Breast epithelium (tissue), 4 donors: Measurements from ENCODE around the gene CPEB1. TPM values are rescaled to one million over a fixed set of nuclear protein-coding genes. Genes with fewer than 3 reads are reported as not detected.

ENCODE experiments used
- DNase-seq, 2 donors: peaks; one replicate each; pipeline ENCODE4 v3.0.0-alpha.2; 2019; ENCODE audit warnings: low spot score in 2 of 2
- H3K27ac ChIP-seq, 2 donors: fragments of 200-600 bp; sonication (generic) in 1 of 2; one replicate each; pipeline ENCODE4 v1.5.1; 2016 to 2019; ENCODE audit warnings: mild to moderate bottlenecking in 1 of 2
- H3K27me3 ChIP-seq, 2 donors: fragments of 200-600 bp; sonication (generic) in 1 of 2; one replicate each; pipeline versions ENCODE4 v1.5.1 to v1.6.0; 2017 to 2019; ENCODE audit warnings: control low read depth in 1 of 2, mild to moderate bottlenecking in 1 of 2
- H3K36me3 ChIP-seq: fragments of 200-600 bp; one replicate; pipeline ENCODE4 v1.5.1; 2019
- H3K4me1 ChIP-seq, 2 donors: fragments of 200-600 bp; sonication (generic); one replicate each; pipeline ENCODE4 v1.5.1; 2016 to 2019; ENCODE audit warnings: control low read depth in 1 of 2
- H3K4me3 ChIP-seq, 3 donors: fragments of 200-600 bp; sonication (generic); 1 replicate in 2 of 3; 2 replicates in 1 of 3; pipeline ENCODE4 v1.5.1; 2016 to 2019; ENCODE audit warnings: mild to moderate bottlenecking in 3 of 3, moderate library complexity in 2 of 3
- H3K9me3 ChIP-seq, 2 donors: fragments of 200-600 bp; sonication (generic) in 1 of 2; one replicate each; pipeline ENCODE4 v1.5.1; 2016 to 2019; ENCODE audit warnings: control low read depth in 1 of 2
- POLR2A ChIP-seq: fragments of 450-650 bp; IDR thresholded peaks from one replicate; pipeline ENCODE4 v1.6.1; 2016; ENCODE audit warnings: antibody characterized with exemption, mild to moderate bottlenecking, moderate library complexity
- POLR2AphosphoS5 ChIP-seq, 3 donors: sonication (generic); formaldehyde crosslinking; IDR thresholded peaks; one replicate each; pipeline ENCODE4 v1.6.1; 2017; ENCODE audit warnings: antibody characterized with exemption in 3 of 3
- intact Hi-C: fragments of 100-400 bp; cut with DNase I; formaldehyde crosslinking; loops from one replicate; pipeline ENCODE4 v1.15.1; 2023; ENCODE audit warnings: low total_unique reads
- total RNA-seq, 3 donors: library from RNA; depleted of rRNA; stranded (reverse); fragments of >200 nt; gene quantifications; one replicate each; pipeline ENCODE4 v1.1.0, GENCODE V29; 2016
- TF ChIP-seq, protein P1 (sequence below), 3 donors: fragments of 450-650 bp; IDR thresholded peaks; one replicate each; pipeline ENCODE4 v1.5.1; 2016 to 2017; ENCODE audit warnings: antibody characterized with exemption in 3 of 3, mild to moderate bottlenecking in 3 of 3, moderate library complexity in 3 of 3

CPEB1 gene
- total RNA-seq, 3 donors from 2014 or later = 2.2 to 6.9 (median 4.6) TPM

- TF ChIP-seq, protein P1, sequence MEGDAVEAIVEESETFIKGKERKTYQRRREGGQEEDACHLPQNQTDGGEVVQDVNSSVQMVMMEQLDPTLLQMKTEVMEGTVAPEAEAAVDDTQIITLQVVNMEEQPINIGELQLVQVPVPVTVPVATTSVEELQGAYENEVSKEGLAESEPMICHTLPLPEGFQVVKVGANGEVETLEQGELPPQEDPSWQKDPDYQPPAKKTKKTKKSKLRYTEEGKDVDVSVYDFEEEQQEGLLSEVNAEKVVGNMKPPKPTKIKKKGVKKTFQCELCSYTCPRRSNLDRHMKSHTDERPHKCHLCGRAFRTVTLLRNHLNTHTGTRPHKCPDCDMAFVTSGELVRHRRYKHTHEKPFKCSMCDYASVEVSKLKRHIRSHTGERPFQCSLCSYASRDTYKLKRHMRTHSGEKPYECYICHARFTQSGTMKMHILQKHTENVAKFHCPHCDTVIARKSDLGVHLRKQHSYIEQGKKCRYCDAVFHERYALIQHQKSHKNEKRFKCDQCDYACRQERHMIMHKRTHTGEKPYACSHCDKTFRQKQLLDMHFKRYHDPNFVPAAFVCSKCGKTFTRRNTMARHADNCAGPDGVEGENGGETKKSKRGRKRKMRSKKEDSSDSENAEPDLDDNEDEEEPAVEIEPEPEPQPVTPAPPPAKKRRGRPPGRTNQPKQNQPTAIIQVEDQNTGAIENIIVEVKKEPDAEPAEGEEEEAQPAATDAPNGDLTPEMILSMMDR (IDR thresholded peaks at IDR 0.05) = no peak
- TF ChIP-seq POLR2A (no peak), POLR2AphosphoS5 (IDR thresholded peaks at IDR 0.05) (no peak)
- Histone ChIP-seq H3K36me3 (no peaks in the 10 kb centered on the region), H3K27ac (peak overlapping the region; percentile 71 to 80), H3K4me1 (peaks cover 0 to 9% of the 10 kb centered on the region in 2 donors), H3K27me3 (no peaks in the 10 kb centered on the region), H3K4me3 (no peak overlapping the region), H3K9me3 (no peaks in the 10 kb centered on the region)
- DNase-seq = peak in 1 of 2 donors; percentile 50
- intact Hi-C loops = no loop called here
Observed at GRCh38 chr15:82554351-82554750, 92.8 kb downstream of the CPEB1 start.

- H3K27me3 ChIP-seq = no peaks in the 10 kb centered on the region
- intact Hi-C loops = no loop called here
- no peaks in the 10 kb centered on the region for H3K36me3 ChIP-seq
- TF ChIP-seq, protein P1 (IDR thresholded peaks at IDR 0.05) = no peak
- no peak for TF ChIP-seq POLR2AphosphoS5 (IDR thresholded peaks at IDR 0.05)
- TF ChIP-seq POLR2A = no peak
- H3K4me3 ChIP-seq = no peak overlapping the region
- peaks cover 0 to 9% of the 10 kb centered on the region in 2 donors for H3K4me1 ChIP-seq
- peak overlapping the region; percentile 71 to 80 for H3K27ac ChIP-seq
- no peaks in the 10 kb centered on the region for H3K9me3 ChIP-seq
- no peak for DNase-seq
Observed at GRCh38 chr15:82553846-82554245, 93.3 kb downstream of the CPEB1 start.

DNA sequence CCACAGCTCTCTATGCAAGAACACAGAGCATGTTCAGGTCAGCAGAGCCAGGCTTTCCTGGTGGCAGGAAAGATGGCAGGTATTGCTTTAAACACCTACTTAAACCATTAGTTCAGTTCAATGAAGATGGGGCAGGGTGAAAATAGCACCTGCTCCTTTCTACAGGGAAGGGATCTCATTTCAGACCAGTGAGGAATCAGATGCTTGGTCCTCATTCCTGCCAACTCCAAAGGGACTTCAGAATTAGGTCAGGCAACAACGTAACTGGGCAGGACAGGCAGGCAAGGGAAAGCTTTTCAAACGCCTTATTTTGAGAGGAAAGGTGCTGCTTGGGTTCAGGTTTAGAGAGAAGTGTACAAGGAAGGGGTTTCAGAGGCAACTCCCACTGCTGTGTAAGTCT lies 94.3 kb downstream of the CPEB1 start:
- TF ChIP-seq, protein P1 (IDR thresholded peaks at IDR 0.05) = no peak
- no peak for TF ChIP-seq POLR2A
- no peak for TF ChIP-seq POLR2AphosphoS5 (IDR thresholded peaks at IDR 0.05)
- Histone ChIP-seq H3K36me3 (no peaks in the 10 kb centered on the region), H3K27ac (peak overlapping the region in 1 of 2 donors; percentile 71), H3K27me3 (no peaks in the 10 kb centered on the region), H3K4me1 (peaks cover 0 to 15% of the 10 kb centered on the region in 2 donors), H3K9me3 (no peaks in the 10 kb centered on the region), H3K4me3 (no peak overlapping the region)
- DNase-seq = no peak
- intact Hi-C loops = no loop called here

DNA sequence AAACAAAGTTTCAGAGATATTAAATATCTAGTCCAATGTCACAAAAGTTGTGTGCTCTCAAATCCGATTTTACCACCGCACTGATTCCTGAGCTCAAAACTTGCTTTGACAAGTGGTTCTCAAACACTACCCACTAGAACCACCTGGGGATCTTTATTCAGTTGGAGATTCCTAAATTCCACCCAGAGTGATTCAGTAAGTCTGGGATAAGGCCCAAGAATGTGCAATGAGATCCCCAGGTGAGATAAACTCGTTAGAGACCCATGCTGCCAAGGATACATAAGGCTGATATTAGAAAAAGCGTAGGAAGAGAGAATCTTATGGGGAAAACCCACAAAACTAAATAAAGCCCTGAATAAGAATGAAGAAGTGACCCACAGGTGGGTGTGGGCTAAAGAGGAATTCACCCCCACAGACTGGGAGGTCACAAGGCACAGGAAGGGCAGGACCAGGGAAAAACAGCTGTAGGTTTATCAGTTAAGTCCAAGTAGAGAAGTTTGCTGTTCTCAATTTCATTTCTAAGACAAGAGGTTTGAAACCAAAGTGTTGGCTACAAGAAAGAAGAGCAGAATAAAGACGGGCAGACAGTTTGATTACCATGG lies 95.4 kb downstream of the CPEB1 start:
- Histone ChIP-seq H3K27ac (peak overlapping the region in 1 of 2 donors; percentile 66), H3K4me3 (no peak overlapping the region), H3K27me3 (no peaks in the 10 kb centered on the region), H3K36me3 (no peaks in the 10 kb centered on the region), H3K4me1 (peaks cover 0 to 15% of the 10 kb centered on the region in 2 donors), H3K9me3 (no peaks in the 10 kb centered on the region)
- DNase-seq = no peak
- intact Hi-C loops = no loop called here
- TF ChIP-seq, protein P1 (IDR thresholded peaks at IDR 0.05) = peak in 1 of 3 donors; percentile 41
- no peak for TF ChIP-seq POLR2A

GRCh38 chr15:82549199-82549665 lies 97.9 kb downstream of the CPEB1 start:
- DNase-seq = no peak
- no peak overlapping the region for H3K4me3 ChIP-seq
- no peaks in the 10 kb centered on the region for H3K9me3 ChIP-seq
- no peak overlapping the region for H3K27ac ChIP-seq
- TF ChIP-seq, protein P1 (IDR thresholded peaks at IDR 0.05) = no peak
- H3K4me1 ChIP-seq = peaks cover 0 to 10% of the 10 kb centered on the region in 2 donors
- no peaks in the 10 kb centered on the region for H3K27me3 ChIP-seq
- no peaks in the 10 kb centered on the region for H3K36me3 ChIP-seq
- intact Hi-C loops = no loop called here
